ENCODE measurements around the gene RAB3IL1. TPM values are rescaled to one million over a fixed set of nuclear protein-coding genes. Genes with fewer than 3 reads are reported as not detected.

The RAB3IL1 gene
- polyA plus RNA-seq, 3 donors: 0.13 TPM; not detected in 2

GRCh38 chr11:61963282-61964057, 46.1 kb upstream of the RAB3IL1 start:
- H3K79me2 ChIP-seq (ENCODE audit: insufficient read depth, low read length): peaks cover 48% of the 10 kb centered on the region
- H3K4me3 ChIP-seq (replicated peaks in 1 of 3; ENCODE audit: low read depth in 2 of 3, low read length in 3 of 3): peak overlapping the region; percentile 67 to 100 (median 100)
- peaks cover 67% of the 10 kb centered on the region for H4K20me1 ChIP-seq (ENCODE audit: insufficient read depth, low read length)
- H3K9me3 Mint-ChIP-seq: peaks cover 0 to 18% (median 9%) of the 10 kb centered on the region in 7 donors
- H3K27ac ChIP-seq (ENCODE audit: low read depth in 1 of 2, low read length in 2 of 2): peak overlapping the region; percentile 95 to 97
- TF ChIP-seq, protein P1, sequence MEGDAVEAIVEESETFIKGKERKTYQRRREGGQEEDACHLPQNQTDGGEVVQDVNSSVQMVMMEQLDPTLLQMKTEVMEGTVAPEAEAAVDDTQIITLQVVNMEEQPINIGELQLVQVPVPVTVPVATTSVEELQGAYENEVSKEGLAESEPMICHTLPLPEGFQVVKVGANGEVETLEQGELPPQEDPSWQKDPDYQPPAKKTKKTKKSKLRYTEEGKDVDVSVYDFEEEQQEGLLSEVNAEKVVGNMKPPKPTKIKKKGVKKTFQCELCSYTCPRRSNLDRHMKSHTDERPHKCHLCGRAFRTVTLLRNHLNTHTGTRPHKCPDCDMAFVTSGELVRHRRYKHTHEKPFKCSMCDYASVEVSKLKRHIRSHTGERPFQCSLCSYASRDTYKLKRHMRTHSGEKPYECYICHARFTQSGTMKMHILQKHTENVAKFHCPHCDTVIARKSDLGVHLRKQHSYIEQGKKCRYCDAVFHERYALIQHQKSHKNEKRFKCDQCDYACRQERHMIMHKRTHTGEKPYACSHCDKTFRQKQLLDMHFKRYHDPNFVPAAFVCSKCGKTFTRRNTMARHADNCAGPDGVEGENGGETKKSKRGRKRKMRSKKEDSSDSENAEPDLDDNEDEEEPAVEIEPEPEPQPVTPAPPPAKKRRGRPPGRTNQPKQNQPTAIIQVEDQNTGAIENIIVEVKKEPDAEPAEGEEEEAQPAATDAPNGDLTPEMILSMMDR (IDR thresholded peaks at IDR 0.05): no peak
- H3K27me3 ChIP-seq (ENCODE audit: control insufficient read depth in 2 of 2, insufficient read depth in 2 of 2, low read length in 2 of 2): no peaks in the 10 kb centered on the region
- peaks cover 49 to 64% of the 10 kb centered on the region in 2 donors for H3K4me1 ChIP-seq (ENCODE audit: control insufficient read depth in 1 of 2, insufficient read depth in 2 of 2, low read length in 2 of 2)
- peaks cover 67 to 81% of the 10 kb centered on the region in 2 donors for H3K36me3 Mint-ChIP-seq
- H3K9me3 ChIP-seq (replicated peaks in 1 of 2; ENCODE audit: control insufficient read depth in 1 of 2, insufficient read depth in 1 of 2, low read length in 2 of 2): no peaks in the 10 kb centered on the region
- H3K4me1 Mint-ChIP-seq: peaks cover 52% of the 10 kb centered on the region
- intact Hi-C loops (cut with micrococcal nuclease): loop anchor here in 1 of 2 donors (1.0 to 5.0 kb wide), 3 partner anchors 8 to 119 kb away; no protein-coding TSS in a partner anchor
- WGBS (ENCODE audit: insufficient coverage): no CpG with 5 or more reads among the region's 10 CpGs
- peaks cover 0 to 45% (median 0%) of the 10 kb centered on the region in 3 donors for H3K27me3 Mint-ChIP-seq (ENCODE audit: low read depth in 3 of 3)
- peak overlapping the region; percentile 83 for H3K4me2 ChIP-seq (replicated peaks; ENCODE audit: extremely low read depth, low read length, poor library complexity, severe bottlenecking)
- H2AFZ ChIP-seq (ENCODE audit: insufficient read depth, low read depth, low read length, poor library complexity, severe bottlenecking): no peak overlapping the region
- DNase-seq: peak; percentile 92 to 93 (median 92)
- H3K36me3 ChIP-seq (replicated peaks in 1 of 2; ENCODE audit: control insufficient read depth in 1 of 2, insufficient read depth in 2 of 2, low read length in 2 of 2): peaks cover 20 to 59% of the 10 kb centered on the region in 2 donors
- peak overlapping the region; percentile 92 to 97 for H3K4me3 Mint-ChIP-seq
- peak overlapping the region; percentile 97 to 99 (median 99) for H3K27ac Mint-ChIP-seq
- H3K9ac ChIP-seq (ENCODE audit: insufficient read depth, low read length, poor library complexity, severe bottlenecking): peak overlapping the region; percentile 100

DNA sequence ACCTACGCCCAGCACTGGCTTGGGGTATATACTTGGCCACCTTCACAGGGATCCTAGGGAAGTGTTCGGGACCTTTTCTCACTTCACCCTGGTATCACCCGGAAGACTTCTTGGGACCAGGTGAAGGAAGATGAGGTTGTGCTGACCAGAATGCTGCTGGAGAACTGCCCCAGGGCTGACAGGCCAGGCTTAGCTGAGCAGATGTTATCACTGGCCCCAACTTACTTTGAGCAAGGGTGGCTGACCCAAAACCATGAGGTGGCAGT, 45.6 kb upstream of the RAB3IL1 start:
- Histone ChIP-seq H3K4me3 (replicated peaks in 1 of 3; ENCODE audit: low read depth in 2 of 3, low read length in 3 of 3) (peak overlapping the region in 2 of 3 experiments; percentile 24 to 100), H3K9ac (ENCODE audit: insufficient read depth, low read length, poor library complexity, severe bottlenecking) (peak overlapping the region; percentile 100), H3K4me2 (replicated peaks; ENCODE audit: extremely low read depth, low read length, poor library complexity, severe bottlenecking) (peak overlapping the region; percentile 83), H3K79me2 (ENCODE audit: insufficient read depth, low read length) (peaks cover 43% of the 10 kb centered on the region), H4K20me1 (ENCODE audit: insufficient read depth, low read length) (peaks cover 63% of the 10 kb centered on the region), H3K9me3 (replicated peaks in 1 of 2; ENCODE audit: control insufficient read depth in 1 of 2, insufficient read depth in 1 of 2, low read length in 2 of 2) (no peaks in the 10 kb centered on the region), H3K4me1 (ENCODE audit: control insufficient read depth in 1 of 2, insufficient read depth in 2 of 2, low read length in 2 of 2) (peaks cover 45 to 60% of the 10 kb centered on the region in 2 donors), H3K27me3 (ENCODE audit: control insufficient read depth in 2 of 2, insufficient read depth in 2 of 2, low read length in 2 of 2) (no peaks in the 10 kb centered on the region), H2AFZ (ENCODE audit: insufficient read depth, low read depth, low read length, poor library complexity, severe bottlenecking) (no peak overlapping the region), H3K36me3 (replicated peaks in 1 of 2; ENCODE audit: control insufficient read depth in 1 of 2, insufficient read depth in 2 of 2, low read length in 2 of 2) (peaks cover 26 to 64% of the 10 kb centered on the region in 2 donors), H3K27ac (ENCODE audit: low read depth in 1 of 2, low read length in 2 of 2) (peak overlapping the region; percentile 95 to 97)
- Mint-ChIP-seq H3K4me1 (peaks cover 53% of the 10 kb centered on the region), H3K9me3 (peaks cover 0 to 18% (median 9%) of the 10 kb centered on the region in 7 donors), H3K27ac (peak overlapping the region; percentile 97 to 99 (median 99)), H3K4me3 (peak overlapping the region; percentile 92 to 97), H3K27me3 (ENCODE audit: low read depth in 3 of 3) (peaks cover 0 to 45% (median 0%) of the 10 kb centered on the region in 3 donors), H3K36me3 (peaks cover 72 to 84% of the 10 kb centered on the region in 2 donors)
- TF ChIP-seq, protein P1 (IDR thresholded peaks at IDR 0.05): no peak
- DNase-seq: no peak
- intact Hi-C loops (cut with micrococcal nuclease): loop anchor here in 1 of 2 donors (2.0 to 5.0 kb wide), 2 partner anchors 62 to 119 kb away; no protein-coding TSS in a partner anchor
- WGBS (ENCODE audit: insufficient coverage): 80% methylated on average over 1 of the region's 3 CpGs
